GM21825 (cell line): Measurements from ENCODE around the gene BRAT1.

Experiments used
- ATAC-seq: cut with Tn5 transposase; IDR thresholded peaks from one replicate; pipeline ENCODE4 v1.9.1; 2021; ENCODE audit warnings: mild to moderate bottlenecking, moderate library complexity; ENCODE audit not compliant: unreplicated experiment

Gene BRAT1

DNA sequence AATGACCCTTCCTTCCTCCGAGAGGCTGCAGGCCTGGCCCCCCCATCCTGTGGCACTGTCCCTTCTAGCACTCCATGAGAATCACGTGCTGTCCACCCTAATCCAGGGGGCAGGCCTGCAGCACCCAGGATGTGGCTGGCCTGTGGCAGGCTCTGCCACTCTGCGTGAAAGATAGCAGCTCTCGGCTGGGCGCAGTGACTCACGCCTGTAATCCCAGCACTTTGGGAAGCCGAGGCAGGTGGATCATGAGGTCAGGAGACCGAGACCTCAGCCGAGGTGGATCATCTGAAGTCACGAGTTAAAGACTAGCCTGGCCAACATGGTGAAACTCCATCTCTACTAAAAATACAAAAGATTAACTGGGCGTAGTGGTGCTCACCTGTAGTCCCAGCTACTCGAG, 54.6 kb downstream of the BRAT1 start:
- no peak for ATAC-seq

DNA sequence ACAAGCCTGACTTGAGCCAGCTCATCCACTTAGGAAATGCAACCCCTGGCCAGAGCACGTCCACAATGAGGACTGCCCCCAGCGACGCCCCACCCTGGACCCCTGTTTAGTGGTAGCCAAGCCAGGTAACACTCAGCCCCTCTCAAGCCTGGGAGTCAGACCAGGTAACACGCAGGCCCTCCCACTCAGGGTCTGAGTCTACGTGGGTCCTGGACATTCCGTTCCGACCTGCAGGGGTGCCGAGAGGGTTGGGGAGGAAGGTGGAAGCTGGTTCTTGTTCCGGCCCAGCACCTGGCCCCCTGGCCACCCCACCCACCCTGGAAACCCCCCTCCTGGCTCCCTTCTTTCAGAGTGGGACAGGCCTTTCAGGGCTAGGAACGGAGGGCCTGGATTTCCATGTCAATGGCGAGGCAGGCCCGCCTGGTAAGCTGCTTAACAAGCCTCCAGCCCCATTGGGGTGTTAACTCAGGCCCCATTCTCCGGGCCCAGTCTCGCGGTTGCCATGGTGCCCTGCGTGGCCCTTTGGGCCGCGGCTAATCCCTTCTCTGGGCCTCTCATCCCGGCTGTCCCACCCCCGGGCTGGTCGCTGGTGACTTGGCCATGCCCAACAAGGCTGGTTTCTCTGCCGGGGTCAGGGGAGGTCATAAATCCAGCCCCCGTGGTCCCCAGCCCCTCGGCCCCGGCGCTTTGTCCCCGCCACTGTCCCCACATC, 55.4 kb downstream of the BRAT1 start:
- no peak for ATAC-seq

DNA sequence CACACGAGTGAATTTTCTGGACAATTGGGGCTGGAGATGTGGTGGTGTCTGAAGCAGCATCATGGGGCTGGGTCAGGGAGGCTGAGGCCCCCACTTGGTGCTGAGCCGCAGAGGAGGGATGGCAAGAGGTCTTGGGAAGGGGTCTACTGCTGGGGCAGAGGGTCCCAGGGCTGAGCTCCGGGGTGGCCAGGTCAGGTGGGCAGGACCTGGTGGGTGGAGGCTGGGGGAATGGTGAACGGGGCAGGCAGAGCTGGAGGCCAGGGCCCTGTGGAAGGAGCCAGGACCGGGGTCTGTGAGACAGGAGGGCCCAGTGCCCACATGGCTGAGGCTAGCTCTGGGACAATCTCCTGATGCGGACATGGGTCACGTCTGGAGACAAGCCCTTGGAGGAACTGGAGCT, 56.1 kb downstream of the BRAT1 start:
- ATAC-seq: no peak

DNA sequence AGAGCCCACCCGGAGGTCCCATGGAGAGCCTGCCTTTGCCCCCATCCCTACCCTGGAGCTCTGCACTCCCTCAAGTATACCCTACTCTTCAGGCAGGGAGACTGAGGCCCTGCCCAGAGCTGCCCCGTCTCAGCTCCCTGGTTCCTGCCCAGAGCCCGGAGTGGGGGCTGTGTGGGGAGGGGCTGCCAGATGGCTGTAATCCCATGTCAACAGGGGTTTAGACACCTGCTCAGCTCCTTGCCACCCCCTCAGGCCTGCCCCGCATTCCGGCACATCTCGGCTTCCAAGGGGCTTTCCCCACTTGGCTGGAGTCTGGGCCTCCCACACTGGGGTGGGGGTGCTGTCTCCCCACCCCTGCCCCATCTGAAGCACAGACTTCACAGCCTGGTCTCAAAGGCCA, 56.6 kb downstream of the BRAT1 start:
- no peak for ATAC-seq

DNA sequence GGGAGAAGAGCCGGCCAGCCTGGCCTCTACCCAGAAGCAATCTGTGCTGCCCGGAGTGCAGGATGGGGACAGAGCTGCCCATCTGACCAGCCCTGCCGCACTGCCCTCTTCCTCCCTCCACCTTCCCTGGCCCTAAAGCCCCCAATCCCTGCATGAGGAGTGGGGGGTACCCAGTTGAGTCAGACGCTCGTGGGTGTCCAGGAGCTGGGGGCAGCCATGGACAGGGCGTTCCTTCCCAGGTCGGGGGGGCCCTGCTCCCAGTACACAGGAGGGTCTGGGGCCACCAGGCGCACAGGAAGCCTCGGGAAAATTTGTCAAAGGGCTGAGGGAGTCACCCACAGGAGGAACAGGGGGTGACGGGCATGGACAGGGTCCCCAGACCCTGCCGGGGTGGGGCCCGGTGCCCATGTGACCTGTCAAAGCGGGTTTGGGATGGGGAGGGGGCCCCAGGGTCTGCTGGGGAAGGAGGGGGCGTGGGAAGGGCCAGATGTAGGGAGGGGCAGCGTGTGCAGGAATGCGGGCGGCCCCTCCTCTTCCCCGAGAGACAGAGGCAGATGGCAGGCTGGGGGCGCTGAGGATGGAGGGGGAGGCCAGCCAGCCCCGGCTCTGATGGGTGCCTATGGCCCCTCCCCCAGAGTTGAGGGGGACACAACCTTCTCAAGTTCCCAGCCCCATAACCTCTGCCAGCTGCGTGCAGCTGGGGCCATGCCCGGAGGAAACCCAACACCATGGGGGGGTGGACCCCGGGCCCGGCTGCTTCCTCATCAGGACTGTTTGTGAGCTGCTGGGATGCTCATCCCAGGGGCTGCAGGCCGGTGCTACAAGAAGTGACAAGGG, 57.6 kb downstream of the BRAT1 start:
- no peak for ATAC-seq

DNA sequence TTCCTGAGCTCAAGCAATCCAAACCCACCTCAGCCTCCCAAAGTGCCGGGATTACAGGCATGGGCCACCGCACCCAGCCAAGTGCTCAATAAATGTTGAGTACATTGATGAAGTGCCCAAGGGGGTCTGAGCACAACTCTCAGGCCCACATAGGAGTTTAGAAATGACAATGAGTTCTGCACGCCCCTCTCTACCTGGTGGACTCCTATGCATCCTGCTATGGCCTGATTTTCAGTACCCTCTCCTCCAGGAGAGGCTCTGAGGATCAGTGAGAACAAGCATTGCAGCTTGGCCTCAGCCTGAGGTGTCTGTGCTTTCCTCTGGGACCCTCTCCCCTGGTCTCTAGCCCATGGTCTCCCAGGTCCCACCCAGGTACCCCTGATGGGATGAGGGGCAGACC, 58.3 kb downstream of the BRAT1 start:
- no peak for ATAC-seq

DNA sequence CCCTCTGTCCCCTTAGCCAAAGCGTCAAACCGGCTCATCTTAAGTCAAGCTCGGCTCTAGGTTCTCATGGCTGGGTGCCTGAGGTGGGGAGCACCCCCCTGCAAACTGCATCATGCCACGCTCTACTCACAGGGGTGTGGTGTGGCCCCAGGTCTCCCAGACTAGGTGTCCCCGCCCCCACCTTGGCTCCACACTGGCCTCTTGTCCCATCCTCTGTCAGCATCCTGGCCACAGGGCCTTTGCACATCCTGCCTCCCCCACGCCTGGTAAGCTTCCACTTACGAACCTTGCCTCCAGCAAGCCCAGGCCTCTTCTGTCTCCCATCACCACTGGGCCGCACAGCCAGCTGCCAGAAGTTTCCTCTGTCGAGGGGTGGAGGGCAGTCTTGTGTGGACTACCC, 58.9 kb downstream of the BRAT1 start:
- no peak for ATAC-seq

DNA sequence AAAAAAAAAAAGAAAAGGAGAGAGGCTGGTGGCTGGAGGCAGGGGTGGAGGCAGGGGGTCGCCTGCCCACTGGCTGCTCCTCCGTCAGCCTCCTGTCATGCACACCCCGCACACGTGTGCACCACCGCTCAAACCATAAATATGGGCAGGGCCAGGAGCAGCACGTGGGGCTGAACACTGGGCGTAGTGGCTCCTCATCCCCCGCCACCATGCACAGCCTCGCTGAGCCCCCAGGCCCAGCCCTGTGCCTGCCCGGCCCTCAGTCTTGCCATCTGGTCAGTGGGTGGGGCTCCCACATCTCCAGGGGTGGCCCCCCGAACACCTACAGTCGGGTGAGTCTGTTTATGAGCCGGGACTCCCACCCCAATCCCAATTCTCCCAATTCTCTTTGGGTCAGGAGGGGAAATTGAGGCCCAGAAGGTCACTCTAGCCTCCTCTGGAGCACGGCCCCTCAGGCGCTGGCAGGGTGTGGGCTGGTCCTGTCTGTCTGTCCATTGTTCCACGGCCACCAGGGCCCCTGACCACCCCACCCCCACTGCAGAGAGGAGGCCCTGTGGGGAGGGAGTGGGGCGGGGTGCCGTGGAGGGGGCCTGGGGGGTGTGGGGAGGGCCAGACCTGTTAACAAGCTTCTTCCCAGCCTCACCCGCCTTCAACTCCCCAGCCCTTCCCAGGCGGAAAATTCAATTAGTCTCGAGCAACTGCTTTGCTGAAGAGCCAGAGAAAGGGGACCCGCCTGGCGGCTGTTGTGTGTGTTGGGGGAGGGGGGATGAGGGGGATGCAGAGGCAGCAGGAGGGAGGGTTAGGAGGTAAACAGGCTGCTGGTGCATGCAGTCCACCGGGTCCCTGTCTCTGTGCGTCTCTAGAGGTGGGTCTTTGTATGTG, 59.7 kb downstream of the BRAT1 start:
- no peak for ATAC-seq

DNA sequence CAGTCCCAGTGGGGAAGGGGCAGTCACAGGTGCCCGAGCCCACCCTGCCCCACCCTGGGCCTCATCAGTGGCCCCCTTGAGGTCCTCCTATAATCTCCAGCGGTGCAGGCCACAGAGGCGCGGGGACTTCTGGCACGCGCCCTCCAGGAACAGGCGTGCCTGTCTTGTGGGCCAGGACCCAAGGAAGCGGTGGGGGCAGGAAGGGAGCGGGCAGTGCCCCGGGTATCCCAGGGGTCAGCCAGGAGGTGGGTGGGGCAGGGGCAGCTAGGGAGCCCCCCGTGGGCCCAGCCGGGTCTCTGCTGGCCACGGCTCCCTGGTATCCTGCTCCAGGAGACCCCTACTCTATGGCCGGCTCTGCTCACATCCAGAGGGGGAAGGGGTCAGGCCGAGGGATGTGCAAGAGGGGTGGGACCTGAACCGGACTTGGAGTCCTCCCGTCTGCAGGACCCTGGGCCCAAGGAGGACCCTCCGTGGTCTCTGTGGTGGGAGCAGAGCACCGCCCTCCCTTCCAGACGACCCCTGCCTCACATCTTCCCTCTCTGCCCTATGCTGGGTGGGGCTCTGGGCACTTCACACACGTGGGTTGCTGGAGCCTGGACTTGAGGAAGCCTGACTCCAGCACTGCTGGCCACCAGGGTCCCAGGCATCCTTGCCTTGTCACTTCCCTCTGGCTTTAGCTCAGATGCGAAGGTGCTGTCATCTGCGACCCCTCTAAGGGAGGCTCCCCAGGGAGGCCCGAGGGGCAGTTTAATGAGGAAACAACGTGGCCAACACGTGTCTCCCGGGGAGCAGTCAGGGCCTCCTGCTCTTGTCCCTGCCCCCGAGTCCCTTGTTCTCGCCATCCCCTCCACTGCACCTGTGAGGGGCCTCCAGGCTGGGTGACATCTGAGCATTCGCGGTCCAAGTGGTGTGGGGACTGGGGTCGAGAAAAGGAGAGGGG, 60.9 kb downstream of the BRAT1 start:
- ATAC-seq: no peak

DNA sequence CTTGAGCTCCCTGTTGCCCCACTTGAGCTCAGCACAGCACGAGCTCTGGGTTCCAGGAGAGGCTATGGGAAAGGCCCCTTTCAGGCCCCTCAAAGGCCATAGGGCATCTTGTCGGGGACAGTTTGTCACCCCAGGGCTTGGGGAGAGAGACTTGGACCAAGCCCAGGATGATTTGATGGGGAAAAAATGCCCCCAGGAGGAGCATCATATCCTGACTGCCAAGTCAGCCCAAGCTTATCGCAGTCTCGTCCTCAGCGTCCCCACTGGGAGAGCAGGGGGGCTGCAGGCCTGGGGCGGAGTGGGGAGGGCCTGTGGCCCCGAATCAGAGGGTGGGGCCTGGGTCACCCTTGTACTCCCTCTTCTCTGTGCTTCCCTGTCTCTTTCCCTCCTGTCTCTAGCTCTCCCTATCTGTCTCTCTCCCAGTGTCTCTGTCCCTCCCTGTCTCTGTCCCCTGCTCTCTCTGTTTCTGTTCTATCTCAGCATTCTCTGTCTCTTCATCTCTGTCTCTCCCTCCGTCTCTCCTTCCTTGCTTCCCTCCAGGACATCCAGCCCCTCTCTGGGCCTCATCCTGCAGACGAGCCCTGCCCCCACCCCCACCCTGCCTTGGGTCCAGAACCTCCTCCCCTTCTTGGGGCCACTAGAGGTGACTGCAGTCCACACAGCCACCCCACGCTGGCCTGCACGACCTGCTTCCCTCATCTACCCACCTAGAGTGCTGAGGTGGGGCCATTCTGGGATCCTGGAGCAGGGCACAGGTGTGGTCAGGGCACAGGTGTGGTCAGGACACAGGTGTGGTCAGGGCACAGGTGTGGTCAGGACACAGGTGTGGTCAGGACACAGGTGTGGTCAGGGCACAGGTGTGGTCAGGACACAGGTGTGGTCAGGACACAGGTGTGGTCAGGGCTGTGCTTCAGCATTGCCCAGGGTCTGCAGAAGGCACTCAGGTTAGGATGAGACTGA, 61.8 kb downstream of the BRAT1 start:
- no peak for ATAC-seq

DNA sequence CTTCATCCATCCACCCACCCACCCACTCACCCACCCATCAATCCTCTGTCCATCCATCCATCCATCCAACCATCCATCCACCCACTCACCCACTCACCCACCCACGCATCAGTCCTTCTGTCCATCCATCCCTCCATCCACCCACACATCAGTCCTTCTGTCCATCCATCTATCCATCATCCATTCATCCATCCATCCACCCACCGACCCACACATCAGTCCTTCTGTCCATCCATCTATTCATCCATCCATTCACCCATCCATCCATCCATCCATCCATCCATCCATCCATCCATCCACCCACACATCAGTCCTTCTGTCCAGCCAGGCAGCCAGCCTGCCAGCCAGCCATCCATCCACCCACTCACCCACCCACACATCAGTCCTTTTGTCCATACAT, 63.3 kb downstream of the BRAT1 start:
- no peak for ATAC-seq

DNA sequence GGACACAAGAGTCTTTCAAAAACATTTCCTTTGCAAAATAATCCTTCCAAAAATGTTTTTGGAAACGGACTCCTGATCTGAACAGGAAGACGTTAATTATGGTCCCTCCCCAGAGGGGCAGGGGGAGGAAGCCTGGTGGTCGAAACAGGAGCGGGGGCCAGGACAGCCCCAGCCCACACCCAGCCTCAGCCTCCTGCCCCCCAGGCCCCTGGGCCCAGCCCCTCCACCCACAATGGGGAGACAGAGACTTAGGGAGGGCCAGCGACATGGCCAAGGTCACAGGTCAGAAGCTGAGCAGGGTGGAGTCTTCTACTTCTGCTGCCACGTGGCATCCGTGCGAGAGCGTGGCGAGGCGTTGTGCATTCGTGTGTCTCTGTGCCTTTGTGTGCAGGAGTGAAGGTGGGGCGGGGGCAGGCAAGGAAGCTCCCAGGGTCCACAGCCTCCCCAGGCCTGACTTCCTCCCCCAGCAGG, 65.1 kb downstream of the BRAT1 start:
- ATAC-seq: no peak

DNA sequence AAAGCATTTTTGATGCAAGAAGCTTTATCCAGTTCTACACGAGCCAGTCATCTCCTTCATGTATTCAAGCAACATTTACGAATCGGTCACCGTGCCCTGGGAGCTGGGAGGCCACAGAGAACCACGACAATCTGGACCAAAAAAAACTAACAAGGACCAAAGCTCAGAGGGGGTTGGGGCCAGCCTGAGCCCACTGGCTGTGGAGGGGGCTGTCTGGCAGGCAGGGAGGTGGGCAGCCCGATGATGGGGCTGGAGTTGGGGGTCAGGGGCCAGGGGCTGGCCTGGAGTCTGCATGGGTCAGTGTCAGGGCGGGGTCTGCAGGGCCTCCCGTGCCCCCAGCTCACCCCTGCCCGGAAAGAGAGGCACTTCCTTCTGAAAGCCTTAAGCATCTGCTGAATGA, 66.6 kb downstream of the BRAT1 start:
- no peak for ATAC-seq

DNA sequence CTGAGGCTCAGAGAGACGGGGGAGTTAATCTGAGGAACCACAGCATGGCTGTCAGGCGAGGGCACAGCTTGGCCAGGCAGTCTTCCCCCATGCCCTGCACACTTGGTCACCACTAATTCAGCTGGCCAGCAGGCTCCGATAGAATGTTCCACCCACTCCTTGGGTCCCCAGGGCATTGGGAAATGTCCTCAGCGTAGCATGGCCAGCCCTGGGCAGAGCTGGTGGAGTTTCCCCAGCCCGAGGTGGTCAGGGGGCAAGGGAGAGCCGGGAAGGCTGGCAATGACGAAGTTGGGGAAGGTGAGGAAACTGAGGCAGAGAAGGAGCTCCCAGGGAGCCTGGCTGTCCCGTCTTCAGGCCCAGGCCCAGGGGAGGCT, 67.1 kb downstream of the BRAT1 start:
- ATAC-seq: no peak
